HG02840 (cell line): ENCODE results near the gene COQ3.

ENCODE experiments used
- ATAC-seq: cut with Tn5 transposase; IDR thresholded peaks from one replicate; pipeline ENCODE4 v1.9.1; 2021; ENCODE audit warnings: mild to moderate bottlenecking, moderate library complexity, moderate number of reproducible peaks; ENCODE audit not compliant: unreplicated experiment, low FRiP score

Gene COQ3

GRCh38 chr6:99393366-99393697, 663 bp downstream of the COQ3 start:
- peak; percentile 12 for ATAC-seq

GRCh38 chr6:99390896-99391295, 3.1 kb downstream of the COQ3 start:
- no peak for ATAC-seq

DNA sequence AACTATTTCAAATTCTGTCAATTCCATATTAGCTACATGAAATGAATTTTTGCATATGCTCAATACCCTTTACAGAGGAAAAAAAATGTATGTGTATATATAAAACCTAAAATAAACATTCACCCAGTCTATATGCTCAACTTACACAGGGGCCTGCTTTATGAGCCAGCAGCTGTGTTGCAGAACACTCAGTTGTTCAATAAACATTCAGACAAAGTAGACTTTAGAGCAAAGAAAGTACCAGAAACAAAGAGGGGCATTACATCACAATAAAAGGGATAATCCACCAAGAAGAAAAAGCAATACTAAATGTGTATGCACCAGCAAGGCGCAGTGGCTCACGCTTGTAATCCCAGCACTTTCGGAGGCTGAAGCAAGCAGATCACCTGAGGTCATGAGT, 9.5 kb downstream of the COQ3 start:
- no peak for ATAC-seq

DNA sequence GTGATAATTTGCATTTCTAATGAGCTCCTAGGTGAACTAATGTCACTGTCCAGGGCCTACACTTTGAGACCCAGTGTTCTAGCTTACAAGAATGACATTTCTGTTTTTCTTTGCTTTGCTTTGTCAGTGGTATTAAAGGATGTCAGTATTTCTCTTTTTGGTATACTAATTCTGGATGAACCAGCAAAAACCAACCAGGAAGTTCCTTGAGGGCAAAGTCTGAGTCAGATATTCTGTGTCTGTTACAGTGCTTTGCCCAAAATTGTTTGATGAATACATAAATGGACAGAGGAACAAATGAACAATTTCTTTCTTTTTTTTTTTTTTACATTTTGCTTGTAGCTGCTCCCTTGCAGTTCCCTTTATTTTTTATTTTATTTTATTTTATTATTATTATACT, 15.4 kb downstream of the COQ3 start:
- no peak for ATAC-seq

GRCh38 chr6:99369533-99369932, 24.5 kb downstream of the COQ3 start:
- no peak for ATAC-seq

GRCh38 chr6:99366852-99367251, 27.1 kb downstream of the COQ3 start:
- no peak for ATAC-seq

- ATAC-seq, result peak; percentile 88
These were observed 30.0 kb downstream of the COQ3 start for GRCh38 chr6:99364026-99364425.

- ATAC-seq, result no peak
These were observed 31.2 kb downstream of the COQ3 start for GRCh38 chr6:99362678-99363268.

GRCh38 chr6:99359800-99360199, 34.2 kb downstream of the COQ3 start:
- ATAC-seq, result no peak

DNA sequence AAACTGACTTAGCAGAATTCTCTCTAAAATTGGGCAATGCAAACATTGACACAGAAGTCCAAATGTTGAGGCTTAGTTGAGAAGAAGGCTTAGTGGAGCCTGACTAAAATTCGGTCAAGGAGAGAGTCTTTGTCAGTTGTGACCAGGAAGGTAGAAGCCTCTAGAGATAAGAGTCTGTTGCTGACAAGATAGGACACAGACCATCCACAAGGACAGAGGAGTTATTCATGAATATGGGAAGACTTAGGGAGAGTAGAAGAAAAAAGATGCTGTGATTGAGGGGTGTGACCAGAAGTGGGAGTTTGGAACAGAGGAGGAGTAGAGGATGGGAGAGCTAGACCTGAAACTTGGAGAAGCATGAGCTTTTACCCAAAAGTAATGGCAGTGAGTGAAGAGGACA, 37.4 kb downstream of the COQ3 start:
- ATAC-seq, result no peak

- ATAC-seq, result no peak
These were observed 39.0 kb downstream of the COQ3 start for GRCh38 chr6:99354983-99355382.

DNA sequence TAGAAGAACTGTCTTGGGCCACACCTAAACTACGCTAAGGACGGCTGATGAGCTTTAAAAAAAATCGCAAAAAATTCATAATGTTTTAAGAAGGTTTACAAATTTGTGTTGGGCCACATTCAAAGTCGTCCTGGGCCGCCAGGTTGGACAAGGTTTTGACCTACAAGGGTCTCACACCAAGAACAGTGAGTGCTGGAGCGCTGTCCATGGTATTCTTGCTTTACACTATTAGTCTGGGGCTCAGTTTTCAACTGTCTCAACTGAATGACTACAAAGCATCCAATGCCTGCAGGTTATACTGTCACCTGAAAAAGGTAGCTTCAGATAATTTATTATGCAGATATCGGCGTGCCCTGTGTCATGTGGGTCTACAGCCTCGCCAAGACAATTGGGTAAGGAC, 40.9 kb downstream of the COQ3 start:
- no peak for ATAC-seq

DNA sequence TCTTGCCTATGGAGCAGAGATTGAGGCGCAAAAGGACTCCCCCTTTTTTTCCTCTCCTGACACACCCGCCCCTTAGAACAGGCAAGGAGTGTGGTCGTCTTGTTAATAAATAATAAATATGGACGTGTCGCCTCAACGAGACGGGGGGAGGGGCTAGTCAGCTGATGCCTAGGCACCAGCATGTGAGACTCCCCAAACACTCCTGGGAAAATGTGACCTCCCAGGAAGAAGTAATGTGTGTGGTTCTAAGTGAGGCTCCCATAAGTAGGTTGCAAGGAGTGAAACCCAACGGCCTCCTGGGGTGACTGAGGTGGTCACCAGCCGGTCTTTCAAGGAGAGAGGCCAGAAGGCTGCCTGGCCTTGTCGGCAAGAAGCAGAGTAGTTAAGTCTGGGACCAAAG, 43.4 kb downstream of the COQ3 start:
- ATAC-seq, result no peak

GRCh38 chr6:99349171-99350141, 44.5 kb downstream of the COQ3 start, which contains the start of gene FAXC:
TSS of gene FAXC (minus strand) at chr6:99349674. CDS start at chr6:99349372, 302 bp downstream.
- ATAC-seq, result no peak

DNA sequence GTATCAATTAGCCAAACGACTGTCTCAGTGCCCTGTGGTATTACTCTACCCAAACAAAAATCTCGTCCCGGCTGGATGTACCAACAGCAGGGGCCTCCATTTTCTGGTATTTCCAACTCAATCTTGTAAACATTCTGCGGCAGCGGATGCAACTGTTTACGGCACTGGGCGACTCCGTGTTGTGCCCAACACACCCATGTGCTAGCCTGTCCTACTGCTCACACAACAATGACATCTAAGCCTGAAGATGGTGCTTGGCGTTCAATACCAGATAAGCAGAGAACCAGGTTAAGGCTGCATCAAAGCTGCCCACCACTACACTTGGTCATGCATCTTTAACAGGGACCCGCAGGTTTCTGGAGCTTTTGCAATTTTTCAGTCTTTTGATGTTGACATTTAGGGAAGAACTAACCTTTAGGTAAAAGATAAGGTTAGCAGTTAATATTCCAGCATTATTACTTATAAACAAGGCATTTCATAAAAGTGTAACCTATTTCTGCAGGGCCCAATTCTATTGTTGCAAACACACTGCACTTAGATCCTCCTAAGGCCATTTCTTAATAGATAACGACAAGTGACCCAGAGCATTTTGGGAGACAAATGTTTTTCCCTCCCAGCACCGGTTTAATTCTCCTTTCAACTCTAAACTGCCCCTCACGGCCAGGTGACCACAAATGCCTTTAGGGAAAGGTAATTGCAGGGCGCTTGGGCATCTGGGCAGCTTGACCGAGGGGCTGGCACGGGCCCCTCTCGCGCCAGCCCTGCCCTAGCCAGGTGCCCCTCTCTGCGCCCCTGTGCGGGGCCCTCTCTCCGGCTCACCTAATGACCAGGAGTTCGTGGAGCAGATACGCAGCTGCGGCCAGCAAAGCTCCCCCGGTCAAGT, 45.5 kb downstream of the COQ3 start:
- no peak for ATAC-seq

DNA sequence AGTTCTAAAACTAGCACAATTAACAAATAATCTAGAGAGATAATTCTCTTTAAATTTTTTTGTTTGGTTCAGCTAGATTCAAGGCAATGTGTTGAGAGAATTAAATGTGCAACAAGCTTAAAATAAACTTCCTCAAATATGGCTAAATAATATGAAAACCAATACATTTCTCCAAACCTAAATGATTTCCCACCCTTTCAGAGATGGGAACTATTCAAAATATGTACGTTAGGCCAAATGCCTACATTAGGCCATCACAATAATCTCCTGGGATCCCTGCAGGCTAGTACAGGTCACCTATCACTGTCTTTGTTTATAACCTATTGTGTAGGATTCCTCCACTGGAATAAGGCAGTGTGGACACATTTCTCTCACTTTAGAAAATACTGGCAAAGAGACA, 46.2 kb downstream of the COQ3 start:
- no peak for ATAC-seq

GRCh38 chr6:99346595-99346994, 47.4 kb downstream of the COQ3 start:
- ATAC-seq, result no peak

DNA sequence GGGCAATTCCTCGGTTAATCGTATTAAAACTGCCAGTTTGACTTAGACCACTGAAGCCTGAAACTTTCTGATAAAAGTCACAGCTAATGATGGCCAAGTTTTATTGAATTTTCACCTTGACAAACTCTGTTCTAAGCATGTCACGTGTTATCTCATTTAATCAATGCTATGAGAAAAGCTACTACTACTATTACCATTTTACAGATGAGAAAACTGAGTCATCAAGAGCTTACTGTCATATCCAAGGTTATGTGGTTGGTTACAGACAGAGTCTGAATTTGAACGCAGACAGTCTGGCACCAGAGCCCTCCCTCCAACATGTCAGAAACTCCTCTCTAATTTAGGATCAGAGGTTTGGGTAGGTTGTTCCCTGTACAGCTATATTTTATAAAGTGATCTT, 48.8 kb downstream of the COQ3 start:
- no peak for ATAC-seq

DNA sequence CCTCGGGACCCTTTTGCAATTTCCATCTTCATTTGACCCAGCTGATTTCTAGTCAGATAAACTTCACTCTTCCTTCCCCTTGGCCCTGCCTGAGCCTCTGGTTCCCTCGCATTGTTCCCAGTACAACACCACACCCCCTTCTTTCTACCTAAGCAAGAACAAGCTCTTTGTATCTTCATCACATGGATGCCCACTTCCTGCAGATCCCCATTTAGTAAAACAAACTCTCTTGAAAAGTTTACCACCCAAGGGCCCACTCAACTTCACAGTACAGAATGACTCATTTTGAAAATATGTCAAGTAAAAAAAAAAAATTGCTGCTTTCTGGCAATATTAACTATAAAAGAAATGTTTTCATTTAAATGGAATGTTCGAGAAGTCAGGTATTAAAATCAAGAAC, 49.7 kb downstream of the COQ3 start:
- ATAC-seq, result no peak

DNA sequence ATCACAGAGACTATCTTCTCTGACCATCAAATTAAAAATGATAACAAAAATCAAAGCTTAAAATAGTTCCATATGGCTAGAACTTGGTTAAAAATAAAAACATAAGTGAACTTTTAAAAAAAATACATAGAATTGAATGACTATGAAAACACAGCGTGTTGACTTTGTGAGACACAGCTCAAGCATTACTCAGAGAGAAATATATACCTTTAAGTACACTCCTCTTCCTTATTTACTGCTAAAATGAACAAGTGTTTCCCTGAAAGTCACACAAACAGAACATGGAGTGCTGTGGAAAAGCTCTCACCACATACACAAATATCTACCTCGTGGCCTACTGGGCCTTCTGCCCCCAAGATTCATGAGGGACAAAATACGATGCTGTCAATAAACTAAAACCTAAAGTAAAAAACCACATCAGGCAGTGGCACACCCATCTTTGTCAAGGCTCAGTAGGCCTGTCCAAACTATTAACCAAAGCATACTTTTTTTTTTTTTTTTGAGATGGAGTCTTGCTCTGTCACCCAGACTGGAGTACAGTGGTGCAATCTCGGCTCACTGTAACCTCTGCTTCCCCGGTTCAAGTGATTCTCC, 52.0 kb downstream of the COQ3 start:
- ATAC-seq, result no peak

GRCh38 chr6:99338188-99338587, 55.8 kb downstream of the COQ3 start:
- ATAC-seq, result no peak
